Measurements from ENCODE around the gene MITF. TPM values are rescaled to one million over a fixed set of nuclear protein-coding genes. Genes with fewer than 3 reads are reported as not detected.

The MITF gene
- total RNA-seq, 3 donors from 2014 or later = 3.2 to 56.1 (median 5.5) TPM

DNA sequence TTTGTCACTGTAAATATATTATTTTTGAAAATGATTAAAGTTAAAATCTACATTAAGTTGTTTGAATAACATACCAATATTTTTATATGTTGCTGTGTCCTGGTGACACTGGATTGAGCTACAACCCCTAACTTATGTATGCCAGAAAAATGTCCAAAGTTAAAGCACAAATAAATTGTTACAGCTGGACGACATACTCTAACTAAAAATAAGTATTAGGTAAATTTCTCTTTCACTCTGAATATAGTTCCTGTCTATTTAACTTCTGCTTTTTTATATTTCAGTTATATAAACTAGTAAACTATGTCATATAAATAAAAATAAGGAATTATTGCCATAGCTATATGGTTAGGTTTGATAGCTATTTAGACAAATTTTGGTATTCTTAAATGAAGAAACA, 141.8 kb downstream of the MITF start:
- H3K9me3 ChIP-seq = no peaks in the 10 kb centered on the region
- H3K4me1 ChIP-seq (ENCODE audit: low read depth) = no peaks in the 10 kb centered on the region
- DNase-seq (no peak), ATAC-seq (no peak)
- H3K4me3 ChIP-seq = no peak overlapping the region
- intact Hi-C loops (cut with DNase I, micrococcal nuclease) = no loop called here
- TF ChIP-seq, protein P1, sequence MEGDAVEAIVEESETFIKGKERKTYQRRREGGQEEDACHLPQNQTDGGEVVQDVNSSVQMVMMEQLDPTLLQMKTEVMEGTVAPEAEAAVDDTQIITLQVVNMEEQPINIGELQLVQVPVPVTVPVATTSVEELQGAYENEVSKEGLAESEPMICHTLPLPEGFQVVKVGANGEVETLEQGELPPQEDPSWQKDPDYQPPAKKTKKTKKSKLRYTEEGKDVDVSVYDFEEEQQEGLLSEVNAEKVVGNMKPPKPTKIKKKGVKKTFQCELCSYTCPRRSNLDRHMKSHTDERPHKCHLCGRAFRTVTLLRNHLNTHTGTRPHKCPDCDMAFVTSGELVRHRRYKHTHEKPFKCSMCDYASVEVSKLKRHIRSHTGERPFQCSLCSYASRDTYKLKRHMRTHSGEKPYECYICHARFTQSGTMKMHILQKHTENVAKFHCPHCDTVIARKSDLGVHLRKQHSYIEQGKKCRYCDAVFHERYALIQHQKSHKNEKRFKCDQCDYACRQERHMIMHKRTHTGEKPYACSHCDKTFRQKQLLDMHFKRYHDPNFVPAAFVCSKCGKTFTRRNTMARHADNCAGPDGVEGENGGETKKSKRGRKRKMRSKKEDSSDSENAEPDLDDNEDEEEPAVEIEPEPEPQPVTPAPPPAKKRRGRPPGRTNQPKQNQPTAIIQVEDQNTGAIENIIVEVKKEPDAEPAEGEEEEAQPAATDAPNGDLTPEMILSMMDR (IDR thresholded peaks at IDR 0.05) = no peak
- H3K36me3 ChIP-seq (ENCODE audit: low read depth) = no peaks in the 10 kb centered on the region

DNA sequence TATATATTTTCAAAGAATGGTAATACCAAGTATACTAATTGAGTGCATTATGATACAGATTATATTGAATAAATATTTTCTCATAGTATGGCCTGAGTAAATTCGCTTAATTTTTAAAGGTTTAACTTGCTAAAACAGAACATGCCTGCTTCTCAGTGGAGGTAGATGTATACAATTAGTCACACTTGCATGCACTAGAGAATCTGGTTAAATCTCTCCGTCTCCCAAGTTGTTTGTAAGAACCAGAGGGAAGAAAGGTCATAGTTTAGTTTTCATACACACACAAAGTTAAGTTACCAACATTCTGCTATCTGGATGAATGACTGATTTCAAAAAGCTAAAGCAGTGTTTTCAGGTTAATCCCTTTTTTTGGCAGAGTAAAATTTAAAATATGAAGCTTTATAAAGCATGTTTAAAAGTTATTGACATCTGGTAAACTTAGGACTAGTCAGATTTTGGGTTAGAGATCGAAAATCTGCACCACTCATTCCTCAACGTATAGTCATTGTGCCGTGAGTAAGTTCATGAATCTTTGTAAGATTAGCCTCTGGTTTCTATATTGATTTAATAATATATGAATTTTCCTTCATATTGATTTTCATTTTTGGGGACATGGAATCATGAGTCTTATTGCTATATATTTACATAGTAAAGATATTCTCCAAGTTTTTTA, 142.6 kb downstream of the MITF start:
- no peaks in the 10 kb centered on the region for H3K36me3 ChIP-seq (ENCODE audit: low read depth)
- no peaks in the 10 kb centered on the region for H3K4me1 ChIP-seq (ENCODE audit: low read depth)
- intact Hi-C loops (cut with DNase I, micrococcal nuclease) = no loop called here
- ATAC-seq (no peak), DNase-seq (no peak)
- TF ChIP-seq, protein P1 (IDR thresholded peaks at IDR 0.05) = no peak
- H3K9me3 ChIP-seq = no peaks in the 10 kb centered on the region
- H3K4me3 ChIP-seq = no peak overlapping the region

DNA sequence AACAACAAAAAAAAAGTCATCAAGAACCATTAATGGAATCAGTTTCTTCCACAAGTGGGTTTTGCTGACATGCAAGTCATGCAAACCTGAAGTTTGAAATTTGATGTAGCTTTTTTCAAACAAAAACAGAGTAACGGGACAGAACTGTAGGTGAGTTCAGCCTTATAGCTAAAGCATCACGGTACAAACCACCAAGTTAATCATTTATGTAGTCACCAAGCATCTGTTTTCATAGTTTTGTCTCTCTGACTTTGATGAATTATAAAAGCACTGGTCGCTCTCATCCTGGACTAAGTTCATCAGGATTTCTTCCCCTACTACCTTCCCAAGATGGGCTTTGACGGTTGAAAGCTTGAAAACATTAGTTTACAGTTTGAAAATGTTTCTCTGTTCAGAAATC, 143.3 kb downstream of the MITF start:
- H3K9me3 ChIP-seq = no peaks in the 10 kb centered on the region
- TF ChIP-seq, protein P1 (IDR thresholded peaks at IDR 0.05) = no peak
- intact Hi-C loops (cut with DNase I, micrococcal nuclease) = no loop called here
- H3K36me3 ChIP-seq (ENCODE audit: low read depth) = no peaks in the 10 kb centered on the region
- no peaks in the 10 kb centered on the region for H3K4me1 ChIP-seq (ENCODE audit: low read depth)
- H3K4me3 ChIP-seq = no peak overlapping the region
- no peak for DNase-seq
- no peak for ATAC-seq

DNA sequence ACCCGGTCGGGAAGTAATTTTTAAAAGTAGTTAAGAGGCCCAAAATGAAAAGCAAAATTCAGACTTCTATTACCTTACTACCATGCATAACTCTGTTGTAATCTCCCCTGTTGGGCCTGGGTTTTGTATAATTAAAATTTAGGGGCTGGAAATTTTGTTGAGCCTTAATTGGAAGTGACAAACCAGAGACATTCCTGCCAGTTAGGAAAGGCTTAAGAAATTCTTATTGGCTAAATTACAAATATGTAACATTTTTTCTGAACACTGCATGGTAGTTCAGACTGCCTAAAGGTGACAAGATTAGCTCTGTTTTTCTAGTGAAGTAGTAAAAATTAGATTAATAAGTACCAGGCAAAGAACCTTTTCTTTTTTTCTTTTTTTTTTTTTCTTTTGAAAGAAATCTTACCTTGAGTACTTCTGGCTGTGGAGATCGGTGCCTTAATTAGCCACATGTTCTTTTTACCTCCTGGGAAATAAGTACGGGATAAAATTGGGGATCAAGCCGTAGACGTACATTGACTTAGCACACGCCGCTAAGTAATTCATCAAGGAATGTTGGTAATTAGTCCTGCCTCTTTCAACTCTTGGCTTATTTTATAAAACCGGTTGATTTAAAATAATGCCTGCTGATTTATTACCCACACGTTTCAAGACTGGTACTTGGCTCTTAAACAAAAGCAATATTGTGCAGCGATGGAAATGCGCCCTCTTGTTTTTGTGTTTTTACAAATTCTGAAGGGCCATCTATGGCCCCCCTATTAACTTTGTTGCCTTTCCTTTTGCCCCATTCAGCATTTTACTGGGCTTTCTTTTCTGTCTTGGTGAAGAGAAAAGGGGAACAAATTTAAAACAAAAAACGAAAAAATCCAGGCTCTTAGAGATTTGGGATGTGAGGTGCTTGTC, 149.0 kb downstream of the MITF start:
- Histone ChIP-seq H3K4me1 (ENCODE audit: low read depth) (no peaks in the 10 kb centered on the region), H3K36me3 (ENCODE audit: low read depth) (no peaks in the 10 kb centered on the region), H3K4me3 (no peak overlapping the region), H3K9me3 (no peaks in the 10 kb centered on the region)
- intact Hi-C loops (cut with DNase I, micrococcal nuclease) = no loop called here
- TF ChIP-seq, protein P1 (IDR thresholded peaks at IDR 0.05) = no peak
- ATAC-seq (no peak), DNase-seq (no peak)

DNA sequence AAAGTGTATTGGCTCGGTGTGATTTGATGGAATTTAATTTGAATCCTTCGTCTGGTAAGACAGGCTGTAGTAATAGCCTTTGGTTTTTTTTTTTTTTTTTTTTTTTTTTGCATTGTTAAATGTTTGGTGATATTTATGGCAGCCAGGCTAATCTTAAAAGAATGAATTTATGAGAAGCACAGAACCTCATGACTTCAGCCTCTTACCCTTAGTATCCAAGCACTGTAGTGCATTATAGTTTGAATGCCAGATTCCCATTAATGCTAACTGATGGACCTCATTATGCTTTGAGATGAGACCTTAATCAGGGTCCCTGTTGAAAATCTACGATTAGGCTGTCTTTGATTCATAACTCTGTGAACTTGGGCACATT, 149.7 kb downstream of the MITF start:
- ATAC-seq (no peak), DNase-seq (no peak)
- no peaks in the 10 kb centered on the region for H3K9me3 ChIP-seq
- intact Hi-C loops (cut with DNase I, micrococcal nuclease) = no loop called here
- no peaks in the 10 kb centered on the region for H3K4me1 ChIP-seq (ENCODE audit: low read depth)
- no peaks in the 10 kb centered on the region for H3K36me3 ChIP-seq (ENCODE audit: low read depth)
- TF ChIP-seq, protein P1 (IDR thresholded peaks at IDR 0.05) = no peak
- no peak overlapping the region for H3K4me3 ChIP-seq
